HepG2 (cell line): ENCODE measurements around the gene ZNF384. TPM values are rescaled to one million over a fixed set of nuclear protein-coding genes. Genes with fewer than 3 reads are reported as not detected.

Experiments used
- BCL6 ChIP-seq: IDR thresholded peaks from 2 replicates; pipeline ENCODE4 v1.6.1; 2016; ENCODE audit warnings: missing genetic modification reagents, missing compliant biosample characterization
- FOXA3 ChIP-seq: IDR thresholded peaks from 2 replicates; pipeline ENCODE4 v1.6.1; 2016; ENCODE audit warnings: missing genetic modification reagents, missing compliant biosample characterization
- NAIF1 ChIP-seq: sonication (generic); formaldehyde crosslinking; IDR thresholded peaks from 2 replicates; pipeline ENCODE4 v1.5.0; 2020; ENCODE audit warnings: mild to moderate bottlenecking, missing genetic modification reagents, borderline replicate concordance
- PRPF4 ChIP-seq: fragments of 200-400 bp; formaldehyde crosslinking; IDR thresholded peaks from 2 replicates; pipeline ENCODE4 v1.6.1; 2016; ENCODE audit warnings: low read length, low read depth; ENCODE audit not compliant: poor library complexity, severe bottlenecking
- RBFOX2 ChIP-seq: fragments of 200-400 bp; formaldehyde crosslinking; IDR thresholded peaks from 2 replicates; pipeline ENCODE4 v1.6.1; 2017; ENCODE audit warnings: low read depth, mild to moderate bottlenecking, low read length
- SAFB2 ChIP-seq: sonication (generic); formaldehyde crosslinking; IDR thresholded peaks from 2 replicates; pipeline ENCODE4 v1.5.1; 2020; ENCODE audit warnings: missing genetic modification reagents, low read depth, mild to moderate bottlenecking, borderline replicate concordance
- SMYD3 ChIP-seq: sonication (generic); formaldehyde crosslinking; IDR thresholded peaks from 2 replicates; pipeline ENCODE4 v1.8.1; 2023; ENCODE audit warnings: mild to moderate bottlenecking, missing genetic modification reagents
- TCF12 ChIP-seq, 2 experiments: fragments of 450-650 bp in 1 of 2; sonication (generic) in 1 of 2; formaldehyde crosslinking in 1 of 2; IDR thresholded peaks; 2 replicates each; pipeline versions ENCODE4 v1.6.1 to v1.8.0; 2017 to 2022; ENCODE audit warnings: antibody characterized with exemption in 1 of 2, mild to moderate bottlenecking in 1 of 2, missing genetic modification reagents in 1 of 2, moderate library complexity in 1 of 2
- ZNF441 ChIP-seq: sonication (generic); formaldehyde crosslinking; IDR thresholded peaks from 2 replicates; pipeline ENCODE4 v1.7.0; 2021; ENCODE audit warnings: missing genetic modification reagents, borderline replicate concordance
- polyA plus RNA-seq, 8 experiments: library from polyadenylated mRNA; depleted of rRNA in 3 of 8; stranded (reverse) in 7 of 8; unstranded in 1 of 8; fragments of >200 nt; fragmentation: Illumina TruSeq in 4 of 8; extraction: Trizol in 4 of 8; gene quantifications; 2 replicates each; pipeline versions ENCODE4 v1.2.1 to v1.2.3, GENCODE V29; 2011 to 2016; ENCODE audit warnings: low read depth in 4 of 8, missing spikeins in 1 of 8, mixed read lengths in 1 of 8; ENCODE audit not compliant: insufficient read depth in 1 of 8
- total RNA-seq, 5 experiments: library from RNA; depleted of rRNA; stranded (reverse); fragments of >200 nt; fragmentation: Illumina TruSeq; extraction: Trizol; gene quantifications; 2 replicates each; pipeline ENCODE4 v1.2.3, GENCODE V29; 2016; ENCODE audit warnings: low read depth in 1 of 5
- TF ChIP-seq, protein P1 (sequence below): sonication (generic); formaldehyde crosslinking; IDR thresholded peaks from one replicate; pipeline ENCODE4 v1.5.1; 2020; ENCODE audit warnings: mild to moderate bottlenecking, missing genetic modification reagents; ENCODE audit errors: not compliant biosample characterization
- TF ChIP-seq, protein P2 (sequence below): IDR thresholded peaks from 2 replicates; pipeline ENCODE4 v1.6.1; 2016; ENCODE audit warnings: missing genetic modification reagents, missing compliant biosample characterization
- TF ChIP-seq, protein P3 (sequence below): sonication (generic); formaldehyde crosslinking; IDR thresholded peaks from 2 replicates; pipeline ENCODE4 v1.4.0; 2020; ENCODE audit warnings: low read depth, mild to moderate bottlenecking, missing genetic modification reagents

Gene ZNF384
- total and polyA plus RNA-seq, 2 of the 13 experiments (the other 11 are each of a cell fraction or from before 2014, with no cell fraction given): 23.6 to 55.3 TPM

DNA sequence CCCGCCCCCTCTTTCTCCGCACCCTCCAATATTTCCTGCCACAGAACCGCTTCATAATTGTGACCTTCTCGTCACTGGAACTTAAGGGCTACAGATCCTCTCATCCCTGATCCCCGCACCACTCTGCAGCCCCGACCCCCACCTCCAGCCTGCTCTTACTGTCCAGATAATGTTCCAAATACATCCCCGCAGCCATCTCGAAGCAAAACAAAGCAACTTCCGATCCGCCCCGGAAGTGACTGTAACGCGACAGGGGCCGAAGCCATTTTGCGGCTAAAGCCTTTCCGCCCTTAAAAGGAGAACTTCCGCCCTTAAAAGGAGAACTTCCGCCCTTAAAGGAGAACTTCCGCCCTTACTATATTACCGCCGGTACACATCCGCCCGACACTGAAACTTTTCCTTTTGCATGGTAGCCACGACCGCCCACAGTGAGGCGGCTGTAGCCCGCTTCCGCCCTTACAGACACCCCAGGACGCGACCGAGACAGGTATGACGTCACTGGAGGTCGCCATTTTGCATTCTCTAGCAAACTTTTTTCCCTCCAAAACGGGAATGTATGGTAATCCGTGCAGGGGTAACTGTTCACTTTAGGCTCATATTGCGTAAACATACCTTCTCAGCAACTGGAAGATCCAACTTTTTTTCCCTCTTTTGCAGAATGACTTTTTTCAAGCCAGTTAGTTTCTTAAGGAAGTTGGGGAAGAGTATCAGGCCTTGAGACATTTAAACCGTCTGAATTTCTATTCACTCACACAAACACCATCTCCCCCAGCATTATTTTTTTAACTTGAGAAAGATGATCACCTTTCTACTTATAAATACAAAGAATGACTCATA is 26.1 kb downstream of the ZNF384 start, which contains the start of gene ING4 (continued):
- TF ChIP-seq, protein P1, sequence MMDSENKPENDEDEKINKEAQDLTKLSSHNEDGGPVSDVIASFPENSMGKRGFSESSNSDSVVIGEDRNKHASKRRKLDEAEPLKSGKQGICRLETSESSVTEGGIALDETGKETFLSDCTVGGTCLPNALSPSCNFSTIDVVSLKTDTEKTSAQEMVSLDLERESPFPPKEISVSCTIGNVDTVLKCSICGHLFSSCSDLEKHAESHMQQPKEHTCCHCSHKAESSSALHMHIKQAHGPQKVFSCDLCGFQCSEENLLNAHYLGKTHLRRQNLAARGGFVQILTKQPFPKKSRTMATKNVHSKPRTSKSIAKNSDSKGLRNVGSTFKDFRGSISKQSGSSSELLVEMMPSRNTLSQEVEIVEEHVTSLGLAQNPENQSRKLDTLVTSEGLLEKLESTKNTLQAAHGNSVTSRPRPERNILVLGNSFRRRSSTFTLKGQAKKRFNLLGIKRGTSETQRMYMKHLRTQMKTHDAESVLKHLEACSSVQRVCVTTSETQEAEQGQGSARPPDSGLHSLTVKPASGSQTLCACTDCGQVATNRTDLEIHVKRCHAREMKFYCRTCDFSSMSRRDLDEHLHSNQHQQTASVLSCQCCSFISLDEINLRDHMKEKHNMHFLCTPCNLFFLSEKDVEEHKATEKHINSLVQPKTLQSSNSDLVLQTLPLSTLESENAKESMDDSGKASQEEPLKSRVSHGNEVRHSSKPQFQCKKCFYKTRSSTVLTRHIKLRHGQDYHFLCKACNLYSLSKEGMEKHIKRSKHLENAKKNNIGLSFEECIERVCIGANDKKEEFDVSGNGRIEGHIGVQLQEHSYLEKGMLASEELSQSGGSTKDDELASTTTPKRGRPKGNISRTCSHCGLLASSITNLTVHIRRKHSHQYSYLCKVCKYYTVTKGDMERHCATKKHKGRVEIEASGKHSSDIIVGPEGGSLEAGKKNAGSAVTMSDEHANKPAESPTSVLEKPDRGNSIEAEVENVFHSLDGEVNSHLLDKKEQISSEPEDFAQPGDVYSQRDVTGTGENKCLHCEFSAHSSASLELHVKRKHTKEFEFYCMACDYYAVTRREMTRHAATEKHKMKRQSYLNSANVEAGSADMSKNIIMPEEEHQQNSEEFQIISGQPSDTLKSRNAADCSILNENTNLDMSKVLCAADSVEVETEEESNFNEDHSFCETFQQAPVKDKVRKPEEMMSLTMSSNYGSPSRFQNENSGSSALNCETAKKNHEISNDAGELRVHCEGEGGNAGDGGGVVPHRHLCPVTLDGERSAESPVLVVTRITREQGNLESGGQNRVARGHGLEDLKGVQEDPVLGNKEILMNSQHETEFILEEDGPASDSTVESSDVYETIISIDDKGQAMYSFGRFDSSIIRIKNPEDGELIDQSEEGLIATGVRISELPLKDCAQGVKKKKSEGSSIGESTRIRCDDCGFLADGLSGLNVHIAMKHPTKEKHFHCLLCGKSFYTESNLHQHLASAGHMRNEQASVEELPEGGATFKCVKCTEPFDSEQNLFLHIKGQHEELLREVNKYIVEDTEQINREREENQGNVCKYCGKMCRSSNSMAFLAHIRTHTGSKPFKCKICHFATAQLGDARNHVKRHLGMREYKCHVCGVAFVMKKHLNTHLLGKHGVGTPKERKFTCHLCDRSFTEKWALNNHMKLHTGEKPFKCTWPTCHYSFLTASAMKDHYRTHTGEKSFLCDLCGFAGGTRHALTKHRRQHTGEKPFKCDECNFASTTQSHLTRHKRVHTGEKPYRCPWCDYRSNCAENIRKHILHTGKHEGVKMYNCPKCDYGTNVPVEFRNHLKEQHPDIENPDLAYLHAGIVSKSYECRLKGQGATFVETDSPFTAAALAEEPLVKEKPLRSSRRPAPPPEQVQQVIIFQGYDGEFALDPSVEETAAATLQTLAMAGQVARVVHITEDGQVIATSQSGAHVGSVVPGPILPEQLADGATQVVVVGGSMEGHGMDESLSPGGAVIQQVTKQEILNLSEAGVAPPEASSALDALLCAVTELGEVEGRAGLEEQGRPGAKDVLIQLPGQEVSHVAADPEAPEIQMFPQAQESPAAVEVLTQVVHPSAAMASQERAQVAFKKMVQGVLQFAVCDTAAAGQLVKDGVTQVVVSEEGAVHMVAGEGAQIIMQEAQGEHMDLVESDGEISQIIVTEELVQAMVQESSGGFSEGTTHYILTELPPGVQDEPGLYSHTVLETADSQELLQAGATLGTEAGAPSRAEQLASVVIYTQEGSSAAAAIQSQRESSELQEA (CRISPR knock-in tag): peak; percentile 37
- no peak for TF ChIP-seq BCL6
- no peak for TF ChIP-seq TCF12 (IDR thresholded peaks at IDR 0.05)
- TF ChIP-seq TCF12 (CRISPR knock-in tag; IDR thresholded peaks at IDR 0.05): 0 out of 2 replicates have a peak, but pooled peaks have one; percentile 32
- peak; percentile 37 for TF ChIP-seq PRPF4
- TF ChIP-seq, protein P2, sequence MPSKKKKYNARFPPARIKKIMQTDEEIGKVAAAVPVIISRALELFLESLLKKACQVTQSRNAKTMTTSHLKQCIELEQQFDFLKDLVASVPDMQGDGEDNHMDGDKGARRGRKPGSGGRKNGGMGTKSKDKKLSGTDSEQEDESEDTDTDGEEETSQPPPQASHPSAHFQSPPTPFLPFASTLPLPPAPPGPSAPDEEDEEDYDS (CRISPR knock-in tag): no peak; the same call in 1 of the 2 replicates
- TF ChIP-seq RBFOX2: peak; percentile 62
- TF ChIP-seq SAFB2 (CRISPR knock-in tag): no peak; the same call in 1 of the 2 replicates
- TF ChIP-seq ZNF441 (CRISPR knock-in tag): 0 out of 2 replicates have a peak, but pooled peaks have one; percentile 15
- TF ChIP-seq NAIF1 (CRISPR knock-in tag): no peak; the same call in 1 of the 2 replicates
- TF ChIP-seq, protein P3, sequence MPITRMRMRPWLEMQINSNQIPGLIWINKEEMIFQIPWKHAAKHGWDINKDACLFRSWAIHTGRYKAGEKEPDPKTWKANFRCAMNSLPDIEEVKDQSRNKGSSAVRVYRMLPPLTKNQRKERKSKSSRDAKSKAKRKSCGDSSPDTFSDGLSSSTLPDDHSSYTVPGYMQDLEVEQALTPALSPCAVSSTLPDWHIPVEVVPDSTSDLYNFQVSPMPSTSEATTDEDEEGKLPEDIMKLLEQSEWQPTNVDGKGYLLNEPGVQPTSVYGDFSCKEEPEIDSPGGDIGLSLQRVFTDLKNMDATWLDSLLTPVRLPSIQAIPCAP: no peak
- no peak for TF ChIP-seq SMYD3
- TF ChIP-seq FOXA3 (CRISPR knock-in tag): peak; percentile 84
